ENCODE results near the gene NSG1. TPM values are rescaled to one million over a fixed set of nuclear protein-coding genes. Genes with fewer than 3 reads are reported as not detected.

NSG1 gene
- total RNA-seq, 1 experiment from 2014 or later: not detected

GRCh38 chr4:4390046-4390445 is 3.1 kb downstream of the NSG1 start:
- ChIA-PET CTCF (no interaction called here), POLR2A (no interaction called here)
- Histone ChIP-seq H3K27ac (ENCODE audit: low read length) (no peak overlapping the region), H3K36me3 (ENCODE audit: control insufficient read depth, insufficient read depth, low read length) (no peaks in the 10 kb centered on the region), H3K9me3 (ENCODE audit: control insufficient read depth, insufficient read depth, low read depth, low read length) (no peaks in the 10 kb centered on the region), H3K4me1 (ENCODE audit: control insufficient read depth, insufficient read depth, low read length) (no peaks in the 10 kb centered on the region; the same call in 1 of the 2 replicates), H3K4me3 (ENCODE audit: low read depth in 2 of 2, low read length in 2 of 2) (no peak overlapping the region), H3K27me3 (ENCODE audit: control insufficient read depth, insufficient read depth, low read length) (peaks cover 2% of the 10 kb centered on the region; the same call in 1 of the 2 replicates)
- no TSS peak for BruUV-seq (replicated peaks)
- TF ChIP-seq SIN3A (IDR thresholded peaks at IDR 0.05; ENCODE audit: borderline replicate concordance, insufficient read depth, low read depth, low read length): no peak
- no peak for TF ChIP-seq CTCF (IDR thresholded peaks at IDR 0.05)
- no peak for TF ChIP-seq REST (IDR thresholded peaks at IDR 0.05; ENCODE audit: insufficient read depth in 1 of 2, low read depth in 2 of 2, low read length in 1 of 2)
- no peak for TF ChIP-seq POLR2AphosphoS5 (IDR thresholded peaks at IDR 0.05; ENCODE audit: low read depth, low read length)
- no peak for TF ChIP-seq TCF7L2 (IDR thresholded peaks at IDR 0.05; ENCODE audit: low read depth, low read length)
- no peak for ATAC-seq
- no peak for DNase-seq (ENCODE audit: low read depth, low spot score)
- intact Hi-C loops (cut with micrococcal nuclease; ENCODE audit: unreplicated experiment): no loop called here
- in situ Hi-C loops (cut with HindIII; ENCODE audit: low pct_unique_long_range_greater_than_20kb, low sequenced_read_pairs): no loop called here

- no peak for ATAC-seq
- Histone ChIP-seq H3K4me1 (ENCODE audit: control insufficient read depth, insufficient read depth, low read length) (no peaks in the 10 kb centered on the region; the same call in 1 of the 2 replicates), H3K27me3 (ENCODE audit: control insufficient read depth, insufficient read depth, low read length) (peaks cover 2% of the 10 kb centered on the region; the same call in 1 of the 2 replicates), H3K9me3 (ENCODE audit: control insufficient read depth, insufficient read depth, low read depth, low read length) (no peaks in the 10 kb centered on the region), H3K27ac (ENCODE audit: low read length) (no peak overlapping the region), H3K36me3 (ENCODE audit: control insufficient read depth, insufficient read depth, low read length) (no peaks in the 10 kb centered on the region), H3K4me3 (ENCODE audit: low read depth in 2 of 2, low read length in 2 of 2) (no peak overlapping the region)
- no peak for DNase-seq (ENCODE audit: low read depth, low spot score)
- ChIA-PET CTCF (no interaction called here), POLR2A (no interaction called here)
- intact Hi-C loops (cut with micrococcal nuclease; ENCODE audit: unreplicated experiment) (no loop called here), in situ Hi-C loops (cut with HindIII; ENCODE audit: low pct_unique_long_range_greater_than_20kb, low sequenced_read_pairs) (no loop called here)
- TF ChIP-seq CTCF (IDR thresholded peaks at IDR 0.05) (no peak), TCF7L2 (IDR thresholded peaks at IDR 0.05; ENCODE audit: low read depth, low read length) (no peak), POLR2AphosphoS5 (IDR thresholded peaks at IDR 0.05; ENCODE audit: low read depth, low read length) (no peak), SIN3A (IDR thresholded peaks at IDR 0.05; ENCODE audit: borderline replicate concordance, insufficient read depth, low read depth, low read length) (no peak)
- no TSS peak for BruUV-seq (replicated peaks)
Measured at GRCh38 chr4:4390515-4391240, 3.8 kb downstream of the NSG1 start.
